A549 treated with CORT108297 at 1 μM for 4 hours (cell line): ENCODE results near the gene SH3BP1. TPM values are rescaled to one million over a fixed set of nuclear protein-coding genes. Genes with fewer than 3 reads are reported as not detected.

ENCODE experiments used
- total RNA-seq: library from RNA; stranded (reverse); fragments of 200-300 nt; extraction: Qiagen RNA extraction; gene quantifications from 5 replicates; pipeline ENCODE4 v1.2.3, GENCODE V29; 2022

Gene SH3BP1, protein sequence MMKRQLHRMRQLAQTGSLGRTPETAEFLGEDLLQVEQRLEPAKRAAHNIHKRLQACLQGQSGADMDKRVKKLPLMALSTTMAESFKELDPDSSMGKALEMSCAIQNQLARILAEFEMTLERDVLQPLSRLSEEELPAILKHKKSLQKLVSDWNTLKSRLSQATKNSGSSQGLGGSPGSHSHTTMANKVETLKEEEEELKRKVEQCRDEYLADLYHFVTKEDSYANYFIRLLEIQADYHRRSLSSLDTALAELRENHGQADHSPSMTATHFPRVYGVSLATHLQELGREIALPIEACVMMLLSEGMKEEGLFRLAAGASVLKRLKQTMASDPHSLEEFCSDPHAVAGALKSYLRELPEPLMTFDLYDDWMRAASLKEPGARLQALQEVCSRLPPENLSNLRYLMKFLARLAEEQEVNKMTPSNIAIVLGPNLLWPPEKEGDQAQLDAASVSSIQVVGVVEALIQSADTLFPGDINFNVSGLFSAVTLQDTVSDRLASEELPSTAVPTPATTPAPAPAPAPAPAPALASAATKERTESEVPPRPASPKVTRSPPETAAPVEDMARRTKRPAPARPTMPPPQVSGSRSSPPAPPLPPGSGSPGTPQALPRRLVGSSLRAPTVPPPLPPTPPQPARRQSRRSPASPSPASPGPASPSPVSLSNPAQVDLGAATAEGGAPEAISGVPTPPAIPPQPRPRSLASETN
- 1.3 to 2.6 TPM (median 2.2 TPM) in 5 replicates for total RNA-seq

DNA sequence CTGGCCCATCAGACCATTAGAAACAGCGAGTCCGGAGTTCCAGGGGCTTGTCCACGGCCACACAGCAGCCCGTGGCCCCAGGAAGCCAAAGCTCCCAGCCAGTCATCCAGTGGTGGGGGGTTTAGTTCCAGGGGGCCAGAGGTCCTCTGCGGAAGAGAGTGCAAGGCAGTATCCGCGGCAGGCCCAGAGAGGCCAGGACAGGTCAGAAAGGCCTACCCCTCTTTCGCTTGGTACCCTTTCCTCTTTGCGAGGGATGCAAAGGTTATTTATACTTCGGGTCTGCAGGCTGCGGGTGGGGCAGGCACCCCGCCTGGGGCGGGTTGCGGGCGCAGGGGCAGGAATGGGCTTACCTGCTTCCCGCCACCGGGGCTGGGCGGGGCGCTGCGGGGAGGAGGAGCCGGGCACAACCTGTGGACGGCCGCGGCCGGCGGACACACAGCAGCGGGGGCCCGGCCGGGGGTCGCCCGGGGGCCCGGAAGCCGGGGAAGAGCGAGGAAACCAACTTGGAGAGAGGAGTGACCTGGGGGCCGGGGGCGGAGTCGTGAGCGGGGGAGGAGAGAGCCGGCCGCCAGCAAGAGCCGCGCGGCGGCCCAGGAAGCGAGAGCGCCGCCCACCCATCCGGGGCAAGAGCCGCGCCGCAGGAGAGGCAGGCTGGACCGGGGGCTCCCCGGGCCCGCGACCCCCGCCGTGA lies at the start of gene SH3BP1:
Gene SH3BP1 (plus strand): TSS at position 600 of the 691 bp plus-strand sequence. CDS start 119 bp downstream, outside the sequence.

DNA sequence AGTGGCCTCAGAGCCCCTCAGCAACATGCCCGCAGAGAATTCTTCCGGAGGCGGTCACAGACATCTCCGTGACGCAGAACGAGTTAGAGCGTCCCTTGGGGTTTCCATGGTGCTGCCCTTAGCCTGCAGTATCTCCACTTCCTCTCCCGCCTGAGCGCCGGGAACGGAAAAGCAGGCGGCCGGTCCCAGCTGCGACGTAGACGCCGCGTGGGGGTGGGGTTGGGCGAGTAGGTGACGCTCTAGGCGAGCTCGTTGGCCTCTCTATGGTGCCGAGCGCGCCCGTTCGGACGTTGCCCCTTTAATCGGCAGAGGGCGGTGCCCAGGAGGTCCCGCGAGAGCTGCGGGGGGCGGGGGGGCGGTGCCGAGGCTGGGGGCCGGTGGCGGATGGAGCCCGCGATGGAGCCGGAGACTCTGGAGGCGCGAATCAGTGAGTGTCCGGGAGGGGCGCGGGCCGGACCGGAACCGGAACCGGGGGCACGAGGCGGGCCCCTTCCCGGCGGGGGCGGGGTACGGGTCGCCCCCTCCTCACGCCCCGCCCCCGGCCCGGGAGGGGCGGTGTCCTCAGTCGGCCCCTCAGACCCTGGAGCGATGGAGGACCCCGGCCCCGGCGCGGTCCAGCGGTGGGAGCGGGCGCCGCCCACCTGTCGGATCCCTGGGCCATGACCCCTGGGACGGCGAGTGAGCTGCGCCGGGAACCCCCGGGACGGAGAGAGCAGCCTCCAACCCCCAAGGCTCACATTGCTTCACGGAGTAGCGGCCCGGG lies 30.8 kb upstream of the SH3BP1 start, which contains the start of gene GGA1:
Gene GGA1 (plus strand): TSS at position 358 of the 763 bp plus-strand sequence. CDS start 27 bp downstream, at position 385.

DNA sequence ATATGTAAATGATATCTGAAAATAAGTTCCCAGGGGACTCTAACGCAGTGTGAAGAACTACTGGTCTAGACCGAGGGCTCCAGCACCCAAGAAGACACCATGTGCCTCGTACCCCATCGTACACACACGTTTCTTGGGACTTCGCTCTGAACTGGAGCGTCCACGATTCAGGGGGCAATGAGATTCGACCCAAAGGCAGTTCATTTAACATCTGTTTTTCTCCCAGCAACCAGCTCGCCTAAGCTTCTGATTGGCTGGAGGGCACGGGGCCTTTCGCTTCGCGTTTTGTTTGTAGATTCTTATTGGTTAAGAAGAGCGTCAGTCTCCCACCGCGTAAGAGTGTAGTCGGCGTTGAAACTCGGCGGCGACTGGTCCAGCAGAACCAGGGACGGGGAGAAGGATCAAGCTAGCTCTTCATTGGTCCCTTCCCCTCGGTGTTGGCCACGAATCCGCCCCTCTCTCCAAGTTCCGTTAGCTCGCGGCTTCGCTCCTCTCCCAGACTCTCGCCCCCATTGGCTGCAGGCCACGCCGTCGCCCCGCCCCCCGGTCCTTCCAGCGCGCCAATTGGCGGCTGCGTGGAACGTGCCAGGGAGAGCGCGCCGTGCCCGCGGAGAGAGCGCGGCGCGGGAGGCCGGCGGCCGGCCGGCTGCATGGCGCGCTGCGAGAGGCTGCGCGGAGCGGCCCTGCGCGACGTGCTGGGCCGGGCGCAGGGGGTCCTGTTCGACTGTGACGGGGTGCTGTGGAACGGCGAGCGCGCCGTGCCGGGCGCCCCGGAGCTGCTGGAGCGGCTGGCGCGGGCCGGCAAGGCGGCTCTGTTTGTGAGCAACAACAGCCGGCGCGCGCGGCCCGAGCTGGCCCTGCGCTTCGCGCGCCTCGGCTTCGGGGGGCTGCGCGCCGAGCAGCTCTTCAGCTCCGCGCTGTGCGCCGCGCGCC lies 18.9 kb downstream of the SH3BP1 start, which contains the start of gene PDXP:
Gene PDXP (plus strand): TSS at position 591 of the 933 bp plus-strand sequence. CDS start 60 bp downstream, at position 651.

DNA sequence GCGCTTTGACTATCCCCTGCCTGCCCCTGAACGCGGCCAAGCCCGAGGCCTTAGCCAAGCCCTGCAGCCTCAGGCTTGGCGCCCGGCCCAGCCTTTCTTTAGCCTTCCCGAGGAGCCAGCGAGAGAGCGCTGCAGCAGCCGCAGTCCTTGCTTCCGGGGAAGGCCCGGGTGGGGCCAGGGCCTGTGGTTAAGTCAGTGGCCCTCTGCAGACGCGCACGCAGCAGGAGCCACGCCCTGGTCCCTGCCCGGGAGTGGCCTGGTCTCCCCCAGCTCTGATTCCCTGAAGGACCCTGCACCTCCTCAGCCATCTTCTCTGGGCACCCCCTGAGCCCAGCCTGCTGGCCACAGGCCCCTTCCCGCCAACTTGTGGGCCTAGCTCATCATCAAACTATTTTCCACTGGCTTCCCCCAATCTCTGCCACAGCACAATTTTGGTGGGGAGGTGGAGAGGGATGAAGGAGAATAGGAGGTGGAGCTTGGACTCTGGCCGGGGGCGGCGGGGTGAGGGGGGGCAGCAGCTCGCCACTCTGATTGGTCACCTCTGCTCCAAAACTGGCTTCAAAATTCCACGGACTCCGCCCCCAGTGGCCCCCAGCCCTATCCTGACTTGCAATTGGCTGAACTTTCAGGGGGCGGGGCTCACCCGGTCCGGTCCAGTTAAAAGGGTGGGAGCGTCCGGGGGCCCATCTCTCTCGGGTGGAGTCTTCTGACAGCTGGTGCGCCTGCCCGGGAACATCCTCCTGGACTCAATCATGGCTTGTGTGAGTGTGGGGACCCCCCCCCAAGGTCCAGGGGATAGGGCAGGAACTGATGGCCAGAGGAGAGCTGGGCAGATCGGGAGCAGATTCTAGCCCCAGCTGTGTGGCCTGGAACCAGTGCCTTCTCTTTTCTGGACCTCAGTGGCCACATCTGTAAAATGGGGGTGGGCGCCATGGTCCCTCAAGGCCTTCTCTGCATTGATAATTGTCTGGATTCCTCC lies 35.8 kb downstream of the SH3BP1 start, which contains the start of gene LGALS1:
Gene LGALS1 (plus strand): TSS at position 686 of the 979 bp plus-strand sequence. CDS start 67 bp downstream, at position 753.

DNA sequence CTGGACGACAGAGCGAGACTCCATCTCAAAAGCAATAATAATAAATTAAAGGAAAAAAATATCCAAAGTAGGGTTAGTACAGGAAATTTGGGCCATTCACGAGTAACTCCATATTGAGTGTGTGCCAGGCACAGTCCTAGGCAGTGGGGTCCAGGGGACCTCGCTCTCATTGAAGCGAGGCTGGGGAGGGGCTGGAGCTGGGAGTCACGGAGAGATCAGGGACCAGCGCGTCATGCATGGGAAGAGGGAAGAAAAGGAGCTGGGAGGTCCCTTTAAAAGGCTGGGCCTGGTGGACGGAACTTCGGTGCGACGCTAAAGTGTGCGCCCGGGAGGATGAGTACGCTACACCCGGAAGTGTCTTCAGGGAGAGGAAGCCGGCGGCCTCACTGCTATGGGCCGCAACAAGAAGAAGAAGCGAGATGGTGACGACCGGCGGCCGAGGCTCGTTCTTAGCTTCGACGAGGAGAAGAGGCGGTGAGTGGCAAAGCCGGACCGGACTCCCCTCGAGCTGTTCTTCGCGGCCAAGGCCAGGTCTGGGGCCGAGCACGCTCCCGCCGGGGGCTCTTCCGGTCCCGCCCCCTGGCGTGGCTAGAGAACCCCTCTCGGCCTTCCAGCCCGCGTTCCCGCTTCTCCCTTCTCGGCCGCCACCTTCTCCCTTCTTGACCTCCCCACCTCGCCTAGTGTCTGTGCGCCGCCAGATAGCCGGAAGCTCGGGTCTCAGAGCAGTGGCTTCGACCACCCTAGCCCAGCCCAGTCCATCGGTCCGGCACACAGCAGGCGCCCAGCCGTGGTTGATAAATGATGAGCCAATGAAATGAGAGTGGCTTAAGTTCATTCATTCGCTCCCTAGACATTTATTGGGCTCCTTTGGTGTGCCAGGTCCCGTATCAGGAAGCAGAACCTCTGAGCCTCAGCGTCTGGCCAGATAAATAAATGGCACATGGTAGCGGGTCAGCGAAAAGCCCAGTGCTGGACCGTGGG lies 46.8 kb downstream of the SH3BP1 start, which contains the start of gene NOL12:
Gene NOL12 (plus strand): TSS at position 342 of the 981 bp plus-strand sequence. CDS start 50 bp downstream, at position 392.

DNA sequence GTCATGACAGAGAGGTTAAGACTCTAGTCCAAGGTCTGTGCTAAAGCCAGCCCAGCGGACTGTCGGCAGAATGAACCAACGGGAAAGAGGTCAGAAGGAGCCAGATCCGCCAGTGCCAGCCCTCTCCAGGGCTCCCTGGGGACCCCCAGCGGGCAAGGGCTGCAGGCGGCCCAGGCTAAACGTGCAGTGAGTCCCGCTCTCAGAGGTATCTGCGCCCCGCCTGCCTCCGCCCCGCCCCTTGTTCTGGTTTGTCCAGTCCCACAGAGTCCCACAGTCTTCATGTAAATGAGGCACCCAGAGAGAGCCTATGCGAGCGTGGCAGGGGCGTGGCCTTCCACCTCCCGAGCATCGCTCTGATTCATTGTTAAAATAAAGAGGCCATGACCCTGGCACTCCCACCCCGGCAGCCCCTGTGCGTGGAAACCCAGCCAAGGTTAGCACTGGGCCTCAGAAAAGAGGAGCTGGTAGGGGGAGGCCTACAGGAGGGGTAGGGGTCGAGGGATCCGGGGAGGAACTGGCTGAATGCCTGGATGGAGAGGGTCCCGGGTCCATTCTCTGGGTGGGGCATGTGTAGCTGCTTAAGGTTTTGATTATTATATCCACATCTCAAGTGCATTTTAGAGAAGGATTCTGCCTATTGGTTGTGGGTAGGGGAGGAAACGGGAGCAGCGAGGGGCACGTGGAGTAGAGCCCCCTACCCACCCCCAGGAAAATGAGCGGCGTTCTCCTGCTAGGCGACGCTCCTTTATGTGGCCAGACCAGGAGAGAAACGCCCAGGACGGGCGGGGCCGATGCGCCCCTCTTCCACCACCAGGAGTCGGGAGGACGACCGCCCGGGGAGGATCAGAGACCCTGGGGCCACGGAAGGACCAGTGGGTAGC lies 57.4 kb downstream of the SH3BP1 start, which contains the start of gene TRIOBP:
Gene TRIOBP (plus strand): TSS at position 392 of the 881 bp plus-strand sequence. CDS start 4,318 bp downstream, outside the sequence.

Other genes with a start within 250 kb of the SH3BP1 start
- 5.8 to 10.1 TPM (median 9.8 TPM) in 5 replicates for gene ELFN2, start 212.2 kb upstream of the SH3BP1 start, total RNA-seq
- 1.4 to 3.5 TPM (median 2.5 TPM) in 5 replicates for gene MFNG, start 153.3 kb upstream of the SH3BP1 start, total RNA-seq
- gene CARD10, start 120.3 kb upstream of the SH3BP1 start, total RNA-seq, result 25.1 to 38.6 TPM (median 38.4 TPM) in 5 replicates
- gene CDC42EP1, start 79.2 kb upstream of the SH3BP1 start, total RNA-seq, result 27.1 to 39.3 TPM (median 37.1 TPM) in 5 replicates
- gene LGALS2, start 59.6 kb upstream of the SH3BP1 start, total RNA-seq, result 0.20 to 0.37 TPM in 2 of 5 replicates, not detected in the others
- gene GGA1, start 30.8 kb upstream of the SH3BP1 start, total RNA-seq, result 17.3 to 25.3 TPM (median 23.4 TPM) in 5 replicates
- 13.6 to 20.2 TPM (median 18.7 TPM) in 5 replicates for gene PDXP, start 19.1 kb downstream of the SH3BP1 start, total RNA-seq
- gene LGALS1, start 36.0 kb downstream of the SH3BP1 start, total RNA-seq, result 1,348 to 1,402 TPM (median 1,371 TPM) in 5 replicates
- gene NOL12, start 46.7 kb downstream of the SH3BP1 start, total RNA-seq, result 25.2 to 29.2 TPM (median 27.7 TPM) in 5 replicates
- 23.0 to 37.4 TPM (median 35.1 TPM) in 5 replicates for gene TRIOBP, start 57.4 kb downstream of the SH3BP1 start, total RNA-seq
- gene GCAT, start 168.3 kb downstream of the SH3BP1 start, total RNA-seq, result 2.6 to 3.6 TPM (median 2.7 TPM) in 5 replicates
- not detected in 5 replicates for gene GALR3, start 183.7 kb downstream of the SH3BP1 start, total RNA-seq
- 19.0 to 26.7 TPM (median 23.9 TPM) in 5 replicates for gene ANKRD54, start 204.7 kb downstream of the SH3BP1 start, total RNA-seq
- 272 to 291 TPM (median 283 TPM) in 5 replicates for gene EIF3L, start 209.8 kb downstream of the SH3BP1 start, total RNA-seq